B cell (primary cell): ENCODE results near the gene CEMIP. TPM values are rescaled to one million over a fixed set of nuclear protein-coding genes. Genes with fewer than 3 reads are reported as not detected.

ENCODE experiments used
- ATAC-seq: fragments of 200-7000 bp; cut with Tn5 transposase; one replicate; pipeline ENCODE4 v1.10.0; 2021; ENCODE audit warnings: low read depth, mild to moderate bottlenecking, moderate number of reproducible peaks, moderate library complexity
- CTCF ChIA-PET: fragments of 350-600 bp; sonication (Branson Sonifier 250); formaldehyde crosslinking; loops from one replicate; lab custom pipeline; 2021; ENCODE audit warnings: antibody characterized with exemption, inconsistent platforms; lab: Charles Lee
- POLR2A ChIA-PET: fragments of 350-600 bp; sonication (Branson Sonifier 250); formaldehyde crosslinking; loops from one replicate; lab custom pipeline; 2021; ENCODE audit warnings: antibody characterized with exemption; lab: Charles Lee
- DNase-seq: peaks from one replicate; pipeline ENCODE4 v3.0.0; 2013
- H2AFZ ChIP-seq: 2 replicates; pipeline ENCODE4 v1.6.1; 2012; ENCODE audit warnings: mild to moderate bottlenecking, low read depth, low read length; ENCODE audit not compliant: insufficient read depth, poor library complexity, severe bottlenecking
- H3K27ac ChIP-seq, 2 donors: 1 replicate in 1 of 2; 2 replicates in 1 of 2; pipeline ENCODE4 v1.5.1; 2012 to 2013; ENCODE audit warnings: low read length in 2 of 2, mild to moderate bottlenecking in 2 of 2, moderate library complexity in 1 of 2
- H3K27me3 ChIP-seq, 4 experiments: fragments of 200-600 bp in 1 of 4; sonication (generic) in 1 of 4; replicated peaks in 1 of 4; 1 replicate in 2 of 4; 2 replicates in 2 of 4; pipeline versions ENCODE4 v1.6.1 to v1.7.0; 2013 to 2016; ENCODE audit warnings: low read length in 3 of 4, mild to moderate bottlenecking in 2 of 4, mixed read lengths in 1 of 4, moderate library complexity in 1 of 4; ENCODE audit not compliant: insufficient read depth in 4 of 4, control insufficient read depth in 3 of 4; ENCODE audit errors: control extremely low read depth in 1 of 4
- H3K36me3 ChIP-seq, 2 experiments: replicated peaks in 1 of 2; 1 replicate in 1 of 2; 2 replicates in 1 of 2; pipeline versions ENCODE4 v1.6.1 to v1.7.1; 2013; ENCODE audit warnings: low read length in 1 of 2; ENCODE audit not compliant: insufficient read depth in 2 of 2, control insufficient read depth in 1 of 2; ENCODE audit errors: control extremely low read depth in 1 of 2, extremely low read depth in 1 of 2
- H3K4me1 ChIP-seq, 2 donors: fragments of 200-600 bp in 1 of 2; sonication (generic) in 1 of 2; 1 replicate in 1 of 2; 2 replicates in 1 of 2; pipeline versions ENCODE4 v1.5.1 to v1.6.1; 2013 to 2017; ENCODE audit warnings: low read length in 2 of 2; ENCODE audit not compliant: control insufficient read depth in 2 of 2, insufficient read depth in 2 of 2
- H3K4me2 ChIP-seq: replicated peaks from 2 replicates; pipeline ENCODE3; 2012; ENCODE audit warnings: mild to moderate bottlenecking, low read depth, low read length; ENCODE audit not compliant: poor library complexity, severe bottlenecking
- H3K4me3 ChIP-seq, 5 experiments: fragments of 200-600 bp in 1 of 5; sonication (generic) in 1 of 5; 1 replicate in 3 of 5; 2 replicates in 2 of 5; pipeline versions ENCODE4 v1.5.1 to v1.7.0; 2011 to 2016; ENCODE audit warnings: low read length in 4 of 5, mild to moderate bottlenecking in 4 of 5, low read depth in 2 of 5, control low read depth in 1 of 5, moderate library complexity in 1 of 5; ENCODE audit not compliant: insufficient read depth in 1 of 5; ENCODE audit errors: control extremely low read depth in 1 of 5, extremely low read depth in 1 of 5
- H3K79me2 ChIP-seq: fragments of 200-600 bp; sonication (generic); one replicate; pipeline ENCODE4 v1.6.0; 2016; ENCODE audit warnings: low read length; ENCODE audit not compliant: control insufficient read depth, insufficient read depth
- H3K9ac ChIP-seq: fragments of 200-600 bp; sonication (generic); 2 replicates; pipeline ENCODE4 v1.6.1; 2017; ENCODE audit warnings: mild to moderate bottlenecking, low read length, moderate library complexity
- H3K9me3 ChIP-seq, 3 donors: one replicate each; pipeline versions ENCODE4 v1.6.1 to v1.7.1; 2013; ENCODE audit warnings: low read length in 2 of 3; ENCODE audit not compliant: control insufficient read depth in 2 of 3, insufficient read depth in 1 of 3; ENCODE audit errors: control extremely low read depth in 1 of 3
- H4K20me1 ChIP-seq: 2 replicates; pipeline ENCODE4 v1.6.0; 2012; ENCODE audit warnings: mild to moderate bottlenecking, low read length; ENCODE audit not compliant: insufficient read depth, control insufficient read depth, poor library complexity, severe bottlenecking
- H3K27ac Mint-ChIP-seq: one replicate; pipeline ENCODE4 v1.8.0; 2021; ENCODE audit warnings: mixed read lengths
- H3K27me3 Mint-ChIP-seq: one replicate; pipeline ENCODE4 v1.8.0; 2021; ENCODE audit warnings: mixed read lengths
- H3K4me1 Mint-ChIP-seq: one replicate; pipeline ENCODE4 v1.8.0; 2021; ENCODE audit warnings: mixed read lengths
- H3K4me3 Mint-ChIP-seq: one replicate; pipeline ENCODE4 v1.8.0; 2021; ENCODE audit warnings: mixed read lengths
- H3K9me3 Mint-ChIP-seq: one replicate; pipeline ENCODE4 v1.8.0; 2022; ENCODE audit warnings: mixed read lengths; ENCODE audit not compliant: insufficient read depth
- EZH2 ChIP-seq: IDR thresholded peaks from 2 replicates; pipeline ENCODE4 v1.6.1; 2012; ENCODE audit warnings: borderline replicate concordance, low read depth, mild to moderate bottlenecking, moderate library complexity, low read length; ENCODE audit not compliant: insufficient read depth, poor library complexity, severe bottlenecking
- WGBS: methylation state at CpG from one replicate; pipeline ENCODE4 v1.1.5; 2013; ENCODE audit warnings: missing lambda C conversion rate; ENCODE audit not compliant: insufficient coverage; 5-methylcytosine and 5-hydroxymethylcytosine counted together
- intact Hi-C: fragments of 100-400 bp; cut with micrococcal nuclease; formaldehyde crosslinking; loops from one replicate; pipeline ENCODE4 v1.10.0; 2022
- polyA plus RNA-seq: library from polyadenylated mRNA; depleted of rRNA; stranded (reverse); fragments of >200 nt; gene quantifications from 2 replicates; pipeline ENCODE4 v1.2.3, GENCODE V29; 2012
- total RNA-seq, 2 donors: library from RNA; stranded (reverse); fragments of 120-200 nt in 1 of 2; gene quantifications; 1 replicate in 1 of 2; 2 replicates in 1 of 2; pipeline versions ENCODE4 v1.2.3 to v1.2.4, GENCODE V29; 2013 to 2022
- TF ChIP-seq, protein P1 (sequence below): fragments of 200-600 bp; IDR thresholded peaks from one replicate; pipeline ENCODE4 v1.8.0; 2022; ENCODE audit warnings: antibody characterized with exemption, mild to moderate bottlenecking

Gene CEMIP
- total and polyA plus RNA-seq, 2 donors (not counting 1 experiment from before 2014, with no cell fraction given), result 0.32 TPM; not detected in 1

DNA sequence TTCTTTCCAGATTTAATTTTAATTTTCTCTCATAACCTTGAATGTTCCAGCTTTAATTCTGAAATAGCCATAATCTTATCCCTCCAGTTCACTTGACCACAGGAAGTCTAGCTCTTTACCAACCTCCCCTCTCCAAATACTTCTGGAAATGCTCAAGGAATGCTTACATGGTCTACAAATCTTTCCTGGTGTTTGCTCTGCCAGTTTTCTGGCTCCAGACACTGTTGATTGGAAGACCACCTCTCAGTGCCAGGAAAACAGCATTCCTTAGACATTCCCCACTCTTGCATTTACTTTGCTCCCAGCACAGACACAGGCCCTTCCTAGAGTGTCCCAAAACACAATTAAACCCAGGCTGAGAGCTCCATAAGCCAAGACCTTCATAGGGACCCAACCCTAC lies 111.8 kb downstream of the CEMIP start:
- no peaks in the 10 kb centered on the region for H3K4me1 Mint-ChIP-seq
- ChIA-PET POLR2A (no interaction called here), CTCF (interaction anchor here (0.6 to 1.1 kb wide), 2 partner anchors 158 to 655 kb away, joined by 3 read pairs; no protein-coding TSS in a partner anchor)
- intact Hi-C loops, result no loop called here
- Histone ChIP-seq H3K4me3 (no peak overlapping the region), H3K9me3 (peaks cover 0 to 3% (median 0%) of the 10 kb centered on the region in 3 donors), H3K9ac (no peak overlapping the region), H3K4me2 (no peak overlapping the region), H4K20me1 (no peaks in the 10 kb centered on the region), H3K4me1 (no peaks in the 10 kb centered on the region), H3K27me3 (no peaks in the 10 kb centered on the region), H2AFZ (no peak overlapping the region), H3K27ac (no peak overlapping the region), H3K79me2 (no peaks in the 10 kb centered on the region), H3K36me3 (no peaks in the 10 kb centered on the region)
- no peak for TF ChIP-seq EZH2
- H3K9me3 Mint-ChIP-seq, result peaks cover 1% of the 10 kb centered on the region
- peaks cover 6% of the 10 kb centered on the region for H3K27me3 Mint-ChIP-seq
- H3K27ac Mint-ChIP-seq, result no peak overlapping the region
- no peak overlapping the region for H3K4me3 Mint-ChIP-seq
- DNase-seq (no peak), ATAC-seq (no peak)

DNA sequence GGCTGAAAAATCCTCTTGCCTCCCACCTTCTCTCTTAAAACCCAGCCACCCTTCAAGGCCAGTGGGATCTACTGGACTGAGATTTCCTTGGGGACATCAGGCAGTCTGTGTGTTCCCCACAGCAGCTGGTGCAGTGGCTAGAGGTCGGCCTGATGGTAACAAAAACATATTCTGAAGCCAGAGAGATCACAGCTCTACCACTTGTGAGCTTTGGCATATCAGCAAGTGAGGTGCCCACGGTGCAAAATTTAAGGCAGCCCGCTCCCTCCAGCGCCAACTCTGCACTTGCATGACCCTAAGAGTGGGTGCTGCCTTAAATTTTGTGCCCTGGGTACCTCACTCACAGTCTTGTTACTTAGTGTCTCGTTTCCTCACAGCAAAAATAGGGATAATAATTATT lies 113.2 kb downstream of the CEMIP start:
- Histone ChIP-seq H3K4me3 (no peak overlapping the region), H3K27me3 (no peaks in the 10 kb centered on the region), H3K4me2 (no peak overlapping the region), H4K20me1 (no peaks in the 10 kb centered on the region), H2AFZ (no peak overlapping the region), H3K9ac (no peak overlapping the region), H3K4me1 (no peaks in the 10 kb centered on the region), H3K79me2 (no peaks in the 10 kb centered on the region), H3K36me3 (no peaks in the 10 kb centered on the region), H3K27ac (no peak overlapping the region), H3K9me3 (peaks cover 1 to 4% (median 3%) of the 10 kb centered on the region in 3 donors)
- H3K9me3 Mint-ChIP-seq, result peaks cover 6% of the 10 kb centered on the region
- TF ChIP-seq, protein P1, sequence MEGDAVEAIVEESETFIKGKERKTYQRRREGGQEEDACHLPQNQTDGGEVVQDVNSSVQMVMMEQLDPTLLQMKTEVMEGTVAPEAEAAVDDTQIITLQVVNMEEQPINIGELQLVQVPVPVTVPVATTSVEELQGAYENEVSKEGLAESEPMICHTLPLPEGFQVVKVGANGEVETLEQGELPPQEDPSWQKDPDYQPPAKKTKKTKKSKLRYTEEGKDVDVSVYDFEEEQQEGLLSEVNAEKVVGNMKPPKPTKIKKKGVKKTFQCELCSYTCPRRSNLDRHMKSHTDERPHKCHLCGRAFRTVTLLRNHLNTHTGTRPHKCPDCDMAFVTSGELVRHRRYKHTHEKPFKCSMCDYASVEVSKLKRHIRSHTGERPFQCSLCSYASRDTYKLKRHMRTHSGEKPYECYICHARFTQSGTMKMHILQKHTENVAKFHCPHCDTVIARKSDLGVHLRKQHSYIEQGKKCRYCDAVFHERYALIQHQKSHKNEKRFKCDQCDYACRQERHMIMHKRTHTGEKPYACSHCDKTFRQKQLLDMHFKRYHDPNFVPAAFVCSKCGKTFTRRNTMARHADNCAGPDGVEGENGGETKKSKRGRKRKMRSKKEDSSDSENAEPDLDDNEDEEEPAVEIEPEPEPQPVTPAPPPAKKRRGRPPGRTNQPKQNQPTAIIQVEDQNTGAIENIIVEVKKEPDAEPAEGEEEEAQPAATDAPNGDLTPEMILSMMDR, result no peak
- TF ChIP-seq EZH2, result no peak
- no peak overlapping the region for H3K4me3 Mint-ChIP-seq
- CTCF ChIA-PET, result no interaction called here
- no peaks in the 10 kb centered on the region for H3K4me1 Mint-ChIP-seq
- H3K27ac Mint-ChIP-seq, result no peak overlapping the region
- DNase-seq, result no peak
- POLR2A ChIA-PET, result no interaction called here
- no peak for ATAC-seq
- intact Hi-C loops, result no loop called here
- WGBS, result 97% methylated on average over 4 of the region's 5 CpGs
- H3K27me3 Mint-ChIP-seq, result peaks cover 6% of the 10 kb centered on the region
